ENCODE data around the gene PCID2. TPM values are rescaled to one million over a fixed set of nuclear protein-coding genes. Genes with fewer than 3 reads are reported as not detected.

Gene PCID2
- total RNA-seq, 1 donor from 2014 or later, result 40.9 TPM

DNA sequence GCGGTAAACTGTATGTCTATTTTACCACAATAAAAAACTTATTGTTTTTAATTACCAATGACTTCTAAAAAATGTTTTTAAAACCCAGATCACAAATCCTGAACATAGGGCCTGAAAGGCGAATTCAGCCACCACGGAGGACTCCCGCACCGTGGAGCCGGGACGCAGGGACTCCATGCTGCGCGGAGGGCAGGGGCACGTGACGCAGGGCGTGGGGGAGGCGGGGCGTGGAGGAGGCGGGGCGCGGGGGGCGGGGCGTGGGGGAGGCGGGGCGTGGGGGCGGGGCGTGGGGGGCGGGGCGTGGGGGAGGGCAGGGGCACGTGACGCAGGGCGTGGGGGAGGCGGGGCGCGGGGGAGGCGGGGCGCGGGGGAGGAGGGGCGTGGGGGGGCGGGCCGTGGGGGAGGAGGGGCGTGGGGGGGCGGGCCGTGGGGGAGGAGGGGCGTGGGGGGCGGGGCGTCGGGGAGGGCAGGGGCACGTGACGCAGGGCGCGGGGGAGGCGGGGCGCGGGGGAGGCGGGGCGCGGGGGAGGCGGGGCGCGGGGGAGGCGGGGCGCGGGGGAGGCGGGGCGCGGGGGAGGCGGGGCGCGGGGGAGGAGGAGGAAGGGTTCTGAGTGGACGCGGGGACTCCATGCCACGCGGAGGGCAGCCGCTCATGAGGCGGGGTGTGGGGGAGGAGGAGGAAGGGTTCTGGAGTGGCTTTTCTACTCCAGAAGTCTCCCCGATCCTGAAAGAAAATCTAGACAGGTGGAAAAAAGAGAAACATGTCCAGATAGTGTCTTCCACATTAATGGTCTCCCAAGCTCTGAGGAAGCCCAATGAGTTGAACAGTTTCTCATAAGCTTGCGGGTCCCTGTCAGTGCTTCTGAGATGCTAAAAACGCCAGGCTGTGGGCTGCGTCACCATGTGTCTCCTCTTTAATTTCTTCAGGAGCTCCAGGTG is 54.4 kb downstream of the PCID2 start:
- DNase-seq (ENCODE audit: low read depth), result no peak
- H3K4me3 ChIP-seq (ENCODE audit: low read depth, low read length), result peak overlapping the region; percentile 46
- no peak for TF ChIP-seq CTCF (conservative IDR thresholded peaks at IDR 0.05; ENCODE audit: low read depth, low read length)

DNA sequence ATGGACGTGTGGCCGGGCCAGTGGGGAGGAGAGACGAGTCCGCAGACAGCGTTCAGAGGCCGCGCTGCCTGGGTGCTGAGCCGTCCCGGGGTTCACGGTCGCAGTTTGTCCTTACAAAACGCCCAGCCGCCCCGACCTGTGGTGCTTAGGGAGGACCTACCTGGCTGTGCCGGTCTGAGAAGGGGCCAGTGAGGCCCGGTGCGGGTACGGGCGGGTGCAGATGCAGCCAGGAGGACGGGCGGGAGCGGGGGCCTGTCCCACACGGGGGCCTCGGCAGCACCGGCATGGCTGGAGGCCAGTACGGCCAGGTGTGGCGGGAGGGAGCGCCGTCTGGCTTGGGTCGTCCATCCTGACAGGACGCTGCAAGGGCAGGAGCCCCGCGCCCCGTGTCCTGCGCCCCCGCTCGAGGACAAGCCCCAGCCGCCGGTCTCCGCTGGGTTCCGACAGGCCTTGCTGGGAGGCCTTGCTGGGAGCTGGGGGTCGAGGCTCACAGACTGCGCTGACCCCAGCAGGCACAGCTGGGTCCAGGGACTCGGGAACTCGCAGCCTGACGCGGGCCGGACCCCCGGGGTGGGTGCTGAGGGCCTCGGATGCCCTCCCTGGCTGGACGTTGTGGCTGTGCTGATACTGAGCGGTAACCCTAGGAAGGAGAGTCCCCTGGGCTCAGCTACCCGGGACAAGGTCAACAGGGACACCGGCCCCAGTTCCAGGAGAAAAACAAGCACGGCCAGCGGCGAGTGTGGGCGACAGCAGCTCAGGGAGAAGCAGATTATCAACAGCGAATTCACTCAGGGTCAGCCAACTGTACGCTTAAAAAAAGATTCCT is 55.3 kb downstream of the PCID2 start:
- peak overlapping the region; percentile 46 for H3K4me3 ChIP-seq (ENCODE audit: low read depth, low read length)
- DNase-seq (ENCODE audit: low read depth), result no peak
- TF ChIP-seq CTCF (conservative IDR thresholded peaks at IDR 0.05; ENCODE audit: low read depth, low read length), result no peak

DNA sequence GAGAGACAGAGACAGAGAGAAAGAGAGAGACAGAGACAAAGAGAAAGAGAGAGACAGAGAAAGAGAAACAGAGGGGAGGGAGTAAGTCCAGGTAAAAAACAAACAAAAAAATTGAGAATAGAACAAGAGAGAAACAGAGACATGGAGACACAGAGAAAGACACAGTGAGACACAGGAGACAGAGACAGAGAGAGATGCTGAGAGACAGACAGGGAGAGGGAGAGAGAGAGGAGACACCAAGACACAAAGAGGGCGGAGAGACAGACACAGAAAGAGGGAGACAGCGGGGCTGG is 55.8 kb downstream of the PCID2 start:
- TF ChIP-seq CTCF (conservative IDR thresholded peaks at IDR 0.05; ENCODE audit: low read depth, low read length), result no peak
- DNase-seq (ENCODE audit: low read depth), result no peak
- peak overlapping the region; percentile 46 for H3K4me3 ChIP-seq (ENCODE audit: low read depth, low read length)

DNA sequence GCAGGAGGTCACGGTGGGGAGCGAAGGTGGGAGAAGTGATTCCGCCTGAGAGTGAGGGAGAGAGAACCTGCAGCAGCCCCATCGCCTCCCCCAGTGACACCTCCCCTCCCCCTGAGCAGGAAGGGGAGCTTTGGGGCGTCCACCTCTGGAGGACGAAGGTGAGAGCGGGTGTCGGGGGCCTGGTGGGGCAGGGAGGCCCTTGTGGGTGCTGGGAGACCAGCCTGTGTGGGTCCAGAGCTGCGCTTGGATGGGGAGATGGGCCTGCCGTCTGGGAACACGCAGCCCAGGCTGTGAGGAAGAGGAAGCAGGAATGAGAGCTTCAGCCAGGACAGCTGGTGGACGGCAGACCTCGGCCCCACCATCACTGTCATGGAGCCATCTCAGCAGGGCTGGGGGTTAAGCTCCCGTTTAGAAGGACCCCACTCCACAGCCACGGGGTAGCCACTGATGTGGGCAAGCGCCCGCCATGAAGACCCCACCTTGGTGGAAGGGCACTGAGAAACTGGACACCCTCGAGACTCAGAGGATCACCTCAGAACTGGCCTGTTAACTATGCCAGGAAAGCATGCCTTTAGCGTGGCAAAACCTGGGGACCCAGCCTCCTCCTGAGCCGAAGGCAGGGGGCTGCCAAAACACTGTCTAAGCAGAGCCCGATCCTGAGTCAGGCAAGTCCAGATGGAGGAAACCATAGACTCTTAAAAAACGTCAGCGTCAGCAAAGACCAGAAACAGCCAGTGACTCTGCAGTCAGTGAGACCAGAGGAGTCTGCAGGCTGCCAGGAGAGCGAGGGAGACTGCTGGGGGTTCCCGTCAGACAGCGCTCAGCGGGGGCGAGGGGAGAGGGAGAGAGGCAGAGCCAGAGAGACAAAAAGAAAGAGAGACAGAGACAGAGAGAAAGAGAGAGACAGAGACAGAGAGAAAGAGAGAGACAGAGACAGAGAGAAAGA is 56.5 kb downstream of the PCID2 start:
- DNase-seq (ENCODE audit: low read depth), result no peak
- TF ChIP-seq CTCF (conservative IDR thresholded peaks at IDR 0.05; ENCODE audit: low read depth, low read length), result no peak
- no peak overlapping the region for H3K4me3 ChIP-seq (ENCODE audit: low read depth, low read length)

GRCh38 chr13:113150550-113151365 is 57.7 kb downstream of the PCID2 start:
- no peak for DNase-seq (ENCODE audit: low read depth)
- H3K4me3 ChIP-seq (ENCODE audit: low read depth, low read length), result no peak overlapping the region
- no peak for TF ChIP-seq CTCF (conservative IDR thresholded peaks at IDR 0.05; ENCODE audit: low read depth, low read length)
